OCI-LY3 (cell line): ENCODE measurements around the gene DGKB.

Experiments
- H2AFZ ChIP-seq: fragments of 200-600, 300-600 bp; shearing (Covaris generic); 2 replicates; pipeline ENCODE4 v1.6.0; 2014; ENCODE audit warnings: antibody characterized with exemption, low read depth, low read length
- H3K27ac ChIP-seq: fragments of 200-600, 300-600 bp; sonication (generic); 2 replicates; pipeline ENCODE4 v1.5.1; 2014; ENCODE audit warnings: mild to moderate bottlenecking, low read length, moderate library complexity, mixed read lengths
- H3K27me3 ChIP-seq: fragments of 200-600, 300-600 bp; sonication (generic); 2 replicates; pipeline ENCODE4 v1.6.1; 2014; ENCODE audit warnings: low read depth, low read length, mixed read lengths
- H3K36me3 ChIP-seq: fragments of 200-600, 300-600 bp; sonication (generic); replicated peaks from 2 replicates; pipeline ENCODE3; 2014; ENCODE audit warnings: low read depth, low read length, mixed read lengths
- H3K4me1 ChIP-seq: fragments of 300-600, 200-600 bp; sonication (generic); 2 replicates; pipeline ENCODE4 v1.6.1; 2014; ENCODE audit warnings: low read length, mixed read lengths
- H3K4me2 ChIP-seq: fragments of 200-600, 300-600 bp; sonication (generic); 2 replicates; pipeline ENCODE4 v1.6.1; 2014; ENCODE audit warnings: low read length, mixed read lengths
- H3K4me3 ChIP-seq: fragments of 300-600, 200-600 bp; sonication (generic); 2 replicates; pipeline ENCODE4 v1.5.1; 2014; ENCODE audit warnings: antibody characterized with exemption, mild to moderate bottlenecking, low read length, moderate library complexity
- H3K79me2 ChIP-seq: fragments of 300-600, 200-600 bp; shearing (Covaris generic); 2 replicates; pipeline ENCODE4 v1.6.1; 2014; ENCODE audit warnings: mild to moderate bottlenecking, low read length, mixed read lengths
- H3K9ac ChIP-seq: fragments of 300-600, 200-600 bp; shearing (Covaris generic); 2 replicates; pipeline ENCODE4 v1.6.0; 2014; ENCODE audit warnings: mild to moderate bottlenecking, low read length, moderate library complexity
- H3K9me3 ChIP-seq: fragments of 200-600, 300-600 bp; shearing (Covaris generic); 2 replicates; pipeline ENCODE4 v1.6.1; 2014; ENCODE audit warnings: low read length, mixed read lengths; ENCODE audit not compliant: insufficient read depth
- H4K20me1 ChIP-seq: fragments of 200-600, 300-600 bp; sonication (generic); 2 replicates; pipeline ENCODE4 v1.6.1; 2016; ENCODE audit warnings: low read length, mixed read lengths; ENCODE audit not compliant: insufficient read depth
- EZH2phosphoT487 ChIP-seq: fragments of 200-600 bp; shearing (Covaris generic); IDR thresholded peaks from 2 replicates; pipeline ENCODE4 v1.6.1; 2018; ENCODE audit warnings: antibody characterized with exemption, mixed run types, low read depth
- TF ChIP-seq, protein P1 (sequence below): fragments of 200-600, 300-600 bp; sonication (generic); IDR thresholded peaks from 2 replicates; pipeline ENCODE4 v1.5.1; 2014; ENCODE audit warnings: antibody characterized with exemption, low read length, low read depth

The DGKB gene

DNA sequence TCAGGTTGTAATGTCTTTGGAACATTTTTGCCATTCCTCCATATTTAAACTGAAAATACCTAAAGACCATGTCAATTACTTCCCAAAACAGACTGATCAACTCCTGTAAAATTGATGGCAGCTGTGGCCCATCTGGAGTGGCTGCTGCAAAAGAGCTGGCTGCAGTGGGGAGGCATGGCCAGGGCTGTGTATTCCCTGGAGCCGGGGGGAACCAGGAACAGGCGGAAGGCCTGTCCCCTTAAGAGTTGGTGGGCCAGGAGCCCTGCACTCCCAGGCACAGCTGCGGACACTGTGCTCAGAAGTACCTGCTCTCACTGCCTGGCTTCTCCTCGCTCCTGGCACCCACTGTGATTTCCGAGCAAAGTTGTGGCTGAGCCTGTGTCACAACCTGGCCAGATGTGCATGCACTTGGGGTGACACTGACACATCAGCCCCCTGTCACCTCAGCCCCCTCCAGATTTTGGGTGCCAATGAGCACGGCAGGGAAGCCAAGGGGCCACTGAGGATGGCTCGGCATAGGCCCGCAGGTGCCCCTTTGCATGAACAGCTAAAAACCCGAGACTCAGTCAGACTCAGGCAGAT is 116.1 kb downstream of the DGKB start:
- Histone ChIP-seq H3K36me3 (no peaks in the 10 kb centered on the region), H3K27me3 (no peaks in the 10 kb centered on the region), H2AFZ (no peak overlapping the region), H3K4me2 (no peak overlapping the region), H3K4me3 (no peak overlapping the region), H3K9me3 (no peaks in the 10 kb centered on the region), H3K4me1 (no peaks in the 10 kb centered on the region), H3K79me2 (no peaks in the 10 kb centered on the region), H4K20me1 (no peaks in the 10 kb centered on the region), H3K27ac (no peak overlapping the region), H3K9ac (no peak overlapping the region)
- no peak for TF ChIP-seq EZH2phosphoT487
- TF ChIP-seq, protein P1, sequence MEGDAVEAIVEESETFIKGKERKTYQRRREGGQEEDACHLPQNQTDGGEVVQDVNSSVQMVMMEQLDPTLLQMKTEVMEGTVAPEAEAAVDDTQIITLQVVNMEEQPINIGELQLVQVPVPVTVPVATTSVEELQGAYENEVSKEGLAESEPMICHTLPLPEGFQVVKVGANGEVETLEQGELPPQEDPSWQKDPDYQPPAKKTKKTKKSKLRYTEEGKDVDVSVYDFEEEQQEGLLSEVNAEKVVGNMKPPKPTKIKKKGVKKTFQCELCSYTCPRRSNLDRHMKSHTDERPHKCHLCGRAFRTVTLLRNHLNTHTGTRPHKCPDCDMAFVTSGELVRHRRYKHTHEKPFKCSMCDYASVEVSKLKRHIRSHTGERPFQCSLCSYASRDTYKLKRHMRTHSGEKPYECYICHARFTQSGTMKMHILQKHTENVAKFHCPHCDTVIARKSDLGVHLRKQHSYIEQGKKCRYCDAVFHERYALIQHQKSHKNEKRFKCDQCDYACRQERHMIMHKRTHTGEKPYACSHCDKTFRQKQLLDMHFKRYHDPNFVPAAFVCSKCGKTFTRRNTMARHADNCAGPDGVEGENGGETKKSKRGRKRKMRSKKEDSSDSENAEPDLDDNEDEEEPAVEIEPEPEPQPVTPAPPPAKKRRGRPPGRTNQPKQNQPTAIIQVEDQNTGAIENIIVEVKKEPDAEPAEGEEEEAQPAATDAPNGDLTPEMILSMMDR = no peak

DNA sequence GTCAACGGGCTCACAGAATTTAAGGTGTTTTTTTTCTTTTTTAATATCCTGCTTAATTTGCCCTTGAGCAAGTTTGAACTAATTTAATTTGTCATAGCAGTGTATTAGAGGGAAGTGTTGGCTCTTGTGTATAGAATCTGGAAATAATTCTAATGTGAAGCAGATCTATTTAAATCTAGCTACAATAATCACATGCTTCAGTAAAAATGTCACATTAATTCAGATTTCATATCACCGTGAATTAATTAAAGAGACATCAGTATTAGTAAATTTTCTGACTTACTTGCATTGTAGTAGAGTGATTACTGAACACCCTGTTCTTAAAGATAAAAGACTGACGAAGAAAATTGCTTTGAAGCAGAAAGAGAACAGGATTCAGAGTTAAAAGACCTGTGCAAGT is 124.7 kb downstream of the DGKB start:
- no peak overlapping the region for H2AFZ ChIP-seq
- H4K20me1 ChIP-seq = no peaks in the 10 kb centered on the region
- no peaks in the 10 kb centered on the region for H3K27me3 ChIP-seq
- H3K4me3 ChIP-seq = no peak overlapping the region
- H3K27ac ChIP-seq = no peak overlapping the region
- TF ChIP-seq, protein P1 = no peak
- TF ChIP-seq EZH2phosphoT487 = no peak
- H3K36me3 ChIP-seq = no peaks in the 10 kb centered on the region
- H3K4me1 ChIP-seq = no peaks in the 10 kb centered on the region
- H3K4me2 ChIP-seq = no peak overlapping the region
- no peaks in the 10 kb centered on the region for H3K9me3 ChIP-seq
- H3K79me2 ChIP-seq = no peaks in the 10 kb centered on the region
- no peak overlapping the region for H3K9ac ChIP-seq

DNA sequence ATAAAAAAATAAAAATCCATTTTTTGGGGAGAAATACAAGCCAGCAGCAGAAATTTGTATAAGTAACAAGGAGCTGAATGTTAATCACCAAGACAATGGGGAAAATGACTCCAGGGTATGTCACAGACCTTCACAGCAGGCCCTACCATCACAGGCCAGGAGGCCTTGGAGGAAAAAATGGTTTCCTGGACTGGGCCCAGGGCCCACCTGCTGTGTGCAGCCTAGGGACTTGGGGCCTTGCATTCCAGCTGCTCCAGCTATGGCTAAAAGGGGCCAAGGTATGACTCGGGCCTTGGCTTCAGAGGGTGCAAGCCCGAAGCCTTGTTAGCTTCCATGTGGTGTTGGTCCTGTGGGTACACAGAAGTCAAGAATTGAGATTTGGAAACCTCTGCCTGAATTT is 126.3 kb downstream of the DGKB start:
- TF ChIP-seq, protein P1 = no peak
- TF ChIP-seq EZH2phosphoT487 = no peak
- H2AFZ ChIP-seq = no peak overlapping the region
- no peak overlapping the region for H3K9ac ChIP-seq
- H3K36me3 ChIP-seq = no peaks in the 10 kb centered on the region
- H3K4me2 ChIP-seq = no peak overlapping the region
- no peaks in the 10 kb centered on the region for H3K27me3 ChIP-seq
- no peak overlapping the region for H3K27ac ChIP-seq
- H3K4me1 ChIP-seq = no peaks in the 10 kb centered on the region
- no peaks in the 10 kb centered on the region for H3K79me2 ChIP-seq
- no peaks in the 10 kb centered on the region for H3K9me3 ChIP-seq
- H4K20me1 ChIP-seq = no peaks in the 10 kb centered on the region
- H3K4me3 ChIP-seq = no peak overlapping the region

DNA sequence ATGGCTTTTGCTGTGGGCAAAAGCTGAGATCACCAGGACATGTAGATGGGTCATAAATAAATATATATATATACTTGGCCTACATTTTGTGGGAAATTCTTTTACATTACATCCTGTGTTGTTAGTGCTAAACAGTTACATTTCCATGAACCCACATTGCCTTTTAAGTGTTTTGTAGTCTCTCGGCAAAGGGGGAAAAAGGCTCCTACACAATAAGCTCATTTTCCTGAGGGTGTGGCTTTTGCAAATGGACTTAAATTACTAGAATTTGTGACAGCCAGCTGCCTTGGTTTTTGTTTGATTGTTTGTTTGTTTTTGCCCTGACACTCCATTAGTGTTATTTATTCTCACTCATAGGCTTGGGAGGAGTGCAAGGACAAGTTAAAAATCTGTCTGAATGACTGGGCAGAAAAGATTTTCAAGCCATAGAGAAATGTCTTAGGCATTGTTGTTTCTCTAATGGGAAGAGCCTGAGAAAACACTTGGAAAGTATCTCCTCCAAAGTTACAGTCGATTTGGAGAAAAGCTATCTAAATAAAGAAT is 128.8 kb downstream of the DGKB start:
- H4K20me1 ChIP-seq = no peaks in the 10 kb centered on the region
- H3K9ac ChIP-seq = no peak overlapping the region
- no peaks in the 10 kb centered on the region for H3K79me2 ChIP-seq
- TF ChIP-seq EZH2phosphoT487 = no peak
- TF ChIP-seq, protein P1 = no peak
- H3K4me3 ChIP-seq = no peak overlapping the region
- H3K9me3 ChIP-seq = no peaks in the 10 kb centered on the region
- no peak overlapping the region for H3K4me2 ChIP-seq
- no peaks in the 10 kb centered on the region for H3K27me3 ChIP-seq
- no peak overlapping the region for H3K27ac ChIP-seq
- H3K4me1 ChIP-seq = no peaks in the 10 kb centered on the region
- no peak overlapping the region for H2AFZ ChIP-seq
- H3K36me3 ChIP-seq = no peaks in the 10 kb centered on the region
